Adipose tissue (tissue), 3 donors: Measurements from ENCODE around the gene SMG9. TPM values are rescaled to one million over a fixed set of nuclear protein-coding genes. Genes with fewer than 3 reads are reported as not detected.

Experiments
- H3K27ac ChIP-seq: one replicate; pipeline ENCODE4 v1.5.1; 2013; ENCODE audit warnings: low read depth, low read length
- WGBS, 3 donors: extraction: QIAGEN DNeasy Blood & Tissue Kit; methylation state at CpG; one replicate each; pipeline ENCODE4 v1.1.7; 2013; 5-methylcytosine and 5-hydroxymethylcytosine counted together
- polyA plus RNA-seq, 3 donors: library from polyadenylated mRNA; stranded (reverse); fragments of 200-250 nt; gene quantifications; one replicate each; pipeline ENCODE4 v1.2.3, GENCODE V29; 2013
- donor health status: healthy with polysubstance abuse.
- donor health status: Bipolar disorder and iron deficiency.
- donor health status: healthy.

SMG9 gene
- polyA plus RNA-seq, 3 donors: 6.9 to 16.0 (median 10.5) TPM

DNA sequence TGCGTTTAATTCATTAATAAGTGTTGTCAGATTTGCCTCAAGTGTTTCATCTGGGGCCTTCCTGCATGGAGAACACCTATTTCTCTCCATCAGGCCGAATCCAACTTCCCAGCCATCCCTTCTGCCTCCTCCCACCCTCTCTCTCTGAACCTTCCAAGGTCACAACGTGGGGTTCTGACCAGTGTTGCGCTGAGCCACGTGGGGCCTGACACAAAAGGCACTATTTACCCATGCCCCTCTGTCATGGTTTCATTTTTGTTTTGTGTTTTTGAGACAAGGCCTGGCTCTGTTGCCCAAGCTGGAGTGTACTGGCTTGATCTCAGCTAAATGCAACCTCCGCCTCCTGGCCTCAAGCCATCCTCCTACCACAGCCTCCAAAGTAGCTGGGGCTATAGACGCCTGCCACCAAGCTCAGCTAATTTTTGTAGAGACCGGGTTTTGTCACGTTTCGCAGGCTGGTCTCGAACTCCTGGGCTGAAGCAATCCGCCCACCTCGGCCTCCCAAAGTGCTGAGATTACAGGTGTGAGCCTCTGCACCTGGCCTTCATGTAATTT, 47.5 kb downstream of the SMG9 start:
- WGBS, 3 donors: 77 to 89% (median 85%) methylated on average over 13 of the region's 13 CpGs
- no peak overlapping the region for H3K27ac ChIP-seq

- no peak overlapping the region for H3K27ac ChIP-seq
- 65 to 80% (median 73%) methylated on average over 6 of the region's 6 CpGs for WGBS, 3 donors
These were observed 49.0 kb downstream of the SMG9 start for GRCh38 chr19:43705729-43706128.

DNA sequence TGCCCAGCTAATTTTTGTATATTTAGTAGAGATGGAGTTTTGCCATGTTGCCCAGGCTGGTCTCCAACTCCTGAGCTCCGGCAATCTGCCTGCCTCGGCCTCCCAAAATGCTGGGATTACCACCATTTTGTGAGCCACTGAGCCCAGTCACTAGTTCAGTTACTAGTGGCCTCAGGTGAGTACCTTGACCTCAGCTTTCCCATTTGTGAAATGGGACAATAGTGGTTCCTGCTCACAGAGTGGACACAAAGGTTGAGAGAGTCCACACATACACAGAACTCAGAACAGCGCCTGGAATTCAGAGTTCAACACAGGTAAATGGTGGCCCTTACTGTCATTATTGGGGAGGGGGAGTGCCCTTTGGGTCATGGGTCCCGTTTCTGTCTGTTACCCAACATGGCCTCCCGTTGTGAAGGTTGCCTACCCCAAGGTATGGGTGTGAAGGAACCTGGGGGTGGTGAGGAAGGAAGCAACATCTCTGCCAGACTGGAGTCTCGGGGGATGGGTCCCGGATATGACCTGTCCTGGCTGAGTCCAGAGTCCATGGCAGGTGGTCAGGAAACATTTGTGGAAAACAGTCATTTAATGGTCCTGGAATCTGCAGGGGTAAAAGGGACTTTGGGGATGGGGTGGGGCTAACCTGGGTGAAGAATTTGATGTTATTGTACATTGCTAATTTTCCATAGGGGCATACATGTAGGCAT, 50.6 kb downstream of the SMG9 start:
- WGBS, 3 donors: 58 to 77% (median 72%) methylated on average over 7 of the region's 7 CpGs
- H3K27ac ChIP-seq: no peak overlapping the region

DNA sequence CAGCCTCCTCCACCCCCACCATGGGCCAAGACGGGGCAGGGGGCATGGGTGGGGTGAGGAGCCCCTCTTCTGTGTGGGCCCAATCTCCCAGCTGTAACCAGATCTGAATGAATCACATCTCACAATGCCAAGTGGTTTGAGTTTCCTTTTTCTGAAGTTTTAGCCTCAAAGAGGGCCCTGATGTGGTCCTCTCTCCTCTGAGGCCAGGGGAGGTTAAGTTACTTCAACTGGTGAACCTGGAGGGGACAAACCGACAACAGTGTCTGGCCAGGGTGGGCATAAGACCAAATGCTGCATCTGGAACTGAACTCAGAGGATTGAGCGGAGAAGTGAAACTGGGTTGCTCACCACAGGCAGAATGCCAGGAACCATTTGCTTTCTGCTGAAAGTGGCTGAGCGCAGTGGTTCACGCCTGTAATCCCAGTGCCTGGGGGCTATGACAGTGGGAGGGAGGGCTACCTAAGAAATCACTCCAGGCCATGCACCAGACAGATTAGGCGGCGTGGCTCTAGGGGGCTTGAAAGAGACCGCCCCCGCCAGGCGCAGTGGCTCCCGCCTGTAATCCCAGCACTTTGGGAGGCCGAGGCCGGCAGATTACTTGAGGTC, 54.3 kb downstream of the SMG9 start:
- peak overlapping the region; percentile 45 for H3K27ac ChIP-seq
- WGBS, 3 donors: 28 to 68% (median 43%) methylated on average over 13 of the region's 13 CpGs

DNA sequence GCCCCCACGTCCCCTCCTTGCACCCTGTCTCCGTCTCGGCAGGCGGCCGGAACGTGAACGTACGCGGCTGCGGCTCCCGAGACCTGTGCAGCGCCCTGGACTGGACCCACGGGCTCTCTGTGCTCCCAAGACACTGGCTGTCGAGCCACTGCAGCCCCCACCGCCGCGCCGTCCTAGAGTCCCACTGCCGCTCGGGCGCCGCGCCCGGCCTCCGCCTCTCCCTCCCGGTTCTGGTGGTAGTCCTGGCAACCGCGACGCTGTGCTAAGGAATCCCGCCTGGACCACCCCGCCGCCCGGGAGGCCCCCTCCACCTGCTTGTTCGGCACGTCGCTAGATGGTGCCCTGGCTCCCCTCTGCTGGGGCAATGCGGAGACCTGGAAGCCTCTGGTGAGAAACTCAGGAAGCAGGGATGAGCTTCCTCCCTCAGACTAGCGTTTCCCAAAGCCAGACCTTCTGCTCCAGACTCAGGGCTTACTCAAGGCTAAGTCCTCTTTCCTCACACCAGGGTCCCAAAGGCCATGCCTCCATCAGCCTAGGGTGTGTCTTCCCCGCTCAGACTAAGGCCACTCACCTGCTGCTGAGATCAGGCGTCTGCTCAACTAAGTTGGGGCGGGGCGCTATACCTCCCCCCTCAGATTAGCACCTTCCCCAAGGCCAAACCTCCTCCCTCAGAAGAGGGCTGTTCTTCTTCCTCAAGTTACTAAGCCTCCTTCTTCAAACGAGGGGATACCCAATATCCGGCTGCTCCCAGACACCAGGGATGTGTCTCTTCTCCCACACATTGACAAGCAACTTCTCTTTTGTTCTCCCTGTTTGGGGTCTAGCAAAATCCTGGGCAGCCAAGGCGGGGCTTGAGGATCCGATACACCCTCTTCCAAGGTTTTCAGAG, 55.0 kb downstream of the SMG9 start:
- H3K27ac ChIP-seq: peak overlapping the region; percentile 45
- WGBS, 3 donors: 14 to 15% (median 14%) methylated on average over 38 to 46 of the region's 46 CpGs

- WGBS, 3 donors: 64 to 87% (median 83%) methylated on average over 5 of the region's 5 CpGs
- no peak overlapping the region for H3K27ac ChIP-seq
These were observed 57.5 kb downstream of the SMG9 start for GRCh38 chr19:43697295-43697694.

- no peak overlapping the region for H3K27ac ChIP-seq
- WGBS, 3 donors: 76 to 80% (median 76%) methylated on average over 6 of the region's 6 CpGs
These were observed 58.6 kb downstream of the SMG9 start for GRCh38 chr19:43695985-43696704.

- 57 to 89% (median 83%) methylated on average over 5 of the region's 5 CpGs for WGBS, 3 donors
- H3K27ac ChIP-seq: no peak overlapping the region
These were observed 60.2 kb downstream of the SMG9 start for GRCh38 chr19:43694553-43694952.

DNA sequence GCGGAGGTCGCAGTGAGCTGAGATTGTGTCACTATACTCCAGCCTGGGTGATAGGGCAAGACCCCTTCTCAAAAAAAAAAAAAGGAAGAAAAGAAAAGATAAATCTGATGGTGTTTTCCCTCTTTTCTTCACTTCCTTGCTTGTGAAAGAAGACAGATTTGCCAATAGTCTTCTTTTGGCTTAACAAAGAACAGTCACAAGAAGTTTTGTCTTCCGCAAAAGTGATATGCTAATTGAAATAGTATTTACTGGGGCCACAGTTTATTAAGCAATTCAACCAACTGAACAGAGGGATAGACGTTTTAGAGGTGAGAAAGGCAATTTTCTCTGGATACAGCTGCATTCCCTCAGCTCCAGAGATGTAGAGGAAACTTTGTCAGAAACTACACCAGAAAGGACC, 61.9 kb downstream of the SMG9 start:
- WGBS, 3 donors: 48 to 71% (median 66%) methylated on average over 4 of the region's 4 CpGs
- H3K27ac ChIP-seq: no peak overlapping the region

GRCh38 chr19:43692385-43692784, 62.4 kb downstream of the SMG9 start:
- 63 to 80% (median 66%) methylated on average over 2 of the region's 2 CpGs for WGBS, 3 donors
- no peak overlapping the region for H3K27ac ChIP-seq

- WGBS, 3 donors: 84 to 94% (median 91%) methylated on average over 5 of the region's 5 CpGs
These were observed 63.0 kb downstream of the SMG9 start for GRCh38 chr19:43691755-43692154.

DNA sequence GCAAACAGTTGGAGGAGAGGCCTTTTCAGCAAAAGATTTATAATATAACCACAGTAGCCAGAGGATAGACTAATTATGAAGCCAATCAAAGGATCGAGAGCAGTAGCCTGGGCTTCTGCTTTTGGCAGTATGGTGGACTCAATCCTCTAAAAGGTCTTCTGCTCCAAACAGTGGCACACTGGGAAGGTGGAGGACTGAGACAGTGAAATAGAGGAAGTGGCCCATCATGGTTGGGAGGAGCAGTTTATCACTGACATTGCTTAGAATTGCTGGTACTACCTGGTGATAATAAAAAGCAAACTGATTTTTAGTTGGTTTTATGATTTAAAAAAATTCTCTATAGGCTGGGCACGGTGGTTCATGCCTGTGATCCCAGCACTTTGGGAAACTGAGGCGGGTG, 63.9 kb downstream of the SMG9 start:
- no peak overlapping the region for H3K27ac ChIP-seq
- 73 to 93% (median 85%) methylated on average over 3 of the region's 3 CpGs for WGBS, 3 donors

More at GRCh38 chr19:43691755-43692154, 63.0 kb downstream of the SMG9 start:
- no peak overlapping the region for H3K27ac ChIP-seq

- WGBS, 3 donors: 50 to 77% (median 62%) methylated on average over 3 of the region's 3 CpGs
- H3K27ac ChIP-seq: no peak overlapping the region
These were observed 64.3 kb downstream of the SMG9 start for GRCh38 chr19:43690444-43690843.

DNA sequence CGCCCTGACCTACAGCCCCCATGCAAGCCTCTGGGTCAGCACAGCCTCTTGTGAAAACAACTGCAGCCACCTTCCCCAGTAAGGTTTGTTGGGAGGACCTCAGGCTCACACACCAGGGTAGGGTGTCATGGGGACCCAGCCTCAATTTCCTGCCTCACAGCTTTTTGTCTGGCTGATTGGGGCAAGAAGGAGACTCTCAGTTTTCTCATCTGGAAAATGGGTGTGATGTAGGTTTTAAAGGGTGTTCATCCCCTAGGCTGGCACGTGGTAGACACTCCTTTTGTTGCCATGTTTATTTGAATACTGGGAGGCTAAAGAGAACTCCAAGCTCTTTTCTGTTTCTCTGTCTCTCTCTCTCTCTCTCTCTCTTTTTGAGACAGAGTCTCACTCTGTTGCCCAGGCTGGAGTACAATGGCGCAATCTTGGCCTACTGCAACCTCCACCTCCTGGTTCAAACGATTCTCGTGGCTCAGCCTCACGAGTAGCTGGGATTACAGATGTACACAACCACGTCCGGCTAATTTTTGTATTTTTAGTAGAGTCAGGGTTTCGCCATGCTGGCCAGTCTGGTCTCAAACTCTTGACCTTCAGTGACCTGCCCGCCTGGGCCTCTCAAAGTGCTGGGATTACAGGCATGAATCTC, 66.6 kb downstream of the SMG9 start:
- H3K27ac ChIP-seq: no peak overlapping the region
- 72 to 75% (median 72%) methylated on average over 10 of the region's 10 CpGs for WGBS, 3 donors

DNA sequence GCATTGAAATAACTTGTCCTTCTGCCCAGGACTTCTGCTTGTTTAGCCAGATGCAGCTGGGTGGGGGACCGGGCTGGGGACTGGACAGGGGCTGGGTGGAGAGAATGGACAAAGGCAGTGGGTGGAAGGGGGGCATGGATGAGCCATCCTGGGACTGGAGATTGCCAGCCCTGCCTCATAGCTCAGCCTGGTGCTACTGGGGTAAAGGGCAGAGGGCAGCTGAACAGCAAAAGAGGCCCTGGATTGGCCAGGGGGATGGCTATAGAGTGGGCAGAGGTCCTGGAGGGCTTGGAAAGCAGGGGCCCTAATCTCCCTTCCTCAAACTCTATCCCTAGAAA, 67.1 kb downstream of the SMG9 start:
- no peak overlapping the region for H3K27ac ChIP-seq
- 42 to 78% (median 54%) methylated on average over 1 of the region's 1 CpG for WGBS, 3 donors

DNA sequence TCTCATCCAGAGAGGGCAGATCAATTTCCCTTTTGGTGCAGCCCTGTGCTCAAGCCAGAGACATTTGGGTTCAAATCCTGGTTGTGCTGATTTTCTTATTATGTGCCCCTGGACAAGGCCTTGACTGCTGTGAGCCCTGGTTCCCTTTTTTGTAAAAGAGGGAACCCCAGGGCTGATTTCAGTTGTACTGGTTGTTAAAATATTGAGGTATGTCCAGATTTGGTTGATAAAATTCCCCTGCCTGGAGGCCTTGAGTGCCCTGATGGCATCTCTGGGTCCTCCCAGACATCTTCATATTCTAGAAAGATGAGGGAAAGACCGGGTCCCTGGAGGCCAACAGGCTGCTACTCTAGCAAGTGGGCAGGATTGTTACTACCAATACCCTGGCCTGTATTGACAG, 70.4 kb downstream of the SMG9 start:
- H3K27ac ChIP-seq: no peak overlapping the region
- 79 to 94% (median 85%) methylated on average over 1 of the region's 1 CpG for WGBS, 3 donors

GRCh38 chr19:43683905-43684304, 70.9 kb downstream of the SMG9 start:
- H3K27ac ChIP-seq: no peak overlapping the region
- 42 to 78% (median 58%) methylated on average over 2 of the region's 2 CpGs for WGBS, 3 donors
